GM04504 (cell line): Measurements from ENCODE around the gene SENP1.
"Not testable (repeated sequence)": the region's sequence is repeated elsewhere in the genome, so short reads cannot be mapped to it uniquely, and the experiment has no call there.

ENCODE experiments used
- DNase-seq: peaks from one replicate; pipeline ENCODE4 v3.0.0-alpha.2; 2012; ENCODE audit warnings: low read depth

SENP1 gene

GRCh38 chr12:48111312-48111693, 5.4 kb upstream of the SENP1 start:
- DNase-seq: not testable (repeated sequence)

- DNase-seq: no peak
Measured at GRCh38 chr12:48110691-48111311, 4.9 kb upstream of the SENP1 start.

GRCh38 chr12:48109424-48109823, 3.5 kb upstream of the SENP1 start:
- DNase-seq: no peak

- DNase-seq: no peak
Measured at GRCh38 chr12:48106681-48107613, 1.1 kb upstream of the SENP1 start.

GRCh38 chr12:48105321-48105866, 485 bp downstream of the SENP1 start:
- no peak for DNase-seq

GRCh38 chr12:48104531-48104930, 1.3 kb downstream of the SENP1 start:
- DNase-seq: no peak

- DNase-seq: no peak
Measured at GRCh38 chr12:48092611-48093010, 13.3 kb downstream of the SENP1 start.

- DNase-seq: no peak
Measured at GRCh38 chr12:48086327-48086726, 19.6 kb downstream of the SENP1 start.

- no peak for DNase-seq
Measured at GRCh38 chr12:48084841-48085460, 20.9 kb downstream of the SENP1 start.

GRCh38 chr12:48084066-48084465, 21.8 kb downstream of the SENP1 start:
- DNase-seq: no peak

- DNase-seq: no peak
Measured at GRCh38 chr12:48080821-48081220, 25.1 kb downstream of the SENP1 start.

- no peak for DNase-seq
Measured at GRCh38 chr12:48080285-48080684, 25.6 kb downstream of the SENP1 start.

GRCh38 chr12:48078901-48079300, 27.0 kb downstream of the SENP1 start:
- peak; percentile 18 for DNase-seq

- no peak for DNase-seq
Measured at GRCh38 chr12:48077111-48077510, 28.8 kb downstream of the SENP1 start.

- no peak for DNase-seq
Measured at GRCh38 chr12:48075832-48076231, 30.0 kb downstream of the SENP1 start.

GRCh38 chr12:48074266-48074665, 31.6 kb downstream of the SENP1 start:
- DNase-seq: no peak

GRCh38 chr12:48072266-48072665, 33.6 kb downstream of the SENP1 start:
- no peak for DNase-seq

- DNase-seq: no peak
Measured at GRCh38 chr12:48071808-48072207, 34.1 kb downstream of the SENP1 start.

- DNase-seq: no peak
Measured at GRCh38 chr12:48070731-48071130, 35.1 kb downstream of the SENP1 start.

GRCh38 chr12:48070033-48070432, 35.8 kb downstream of the SENP1 start:
- DNase-seq: no peak

- DNase-seq: no peak
Measured at GRCh38 chr12:48069241-48069640, 36.6 kb downstream of the SENP1 start.

GRCh38 chr12:48068457-48068856, 37.4 kb downstream of the SENP1 start:
- DNase-seq: no peak
